Measurements from ENCODE around the gene PPP1CA.
A peak's percentile ranks its signal among the peaks of the same experiment; 100 is the strongest.
"Not testable (repeated sequence)": the region's sequence is repeated elsewhere in the genome, so short reads cannot be mapped to it uniquely, and the experiment has no call there.

The PPP1CA gene

GRCh38 chr11:67416416-67417335 is 15.0 kb upstream of the PPP1CA start:
- DNase-seq, result no peak

- DNase-seq, result no peak
Observed at GRCh38 chr11:67415501-67416304, 14.0 kb upstream of the PPP1CA start, which contains the start of gene CARNS1. TSS of gene CARNS1 (plus strand) at chr11:67415678. CDS start at chr11:67416200, 522 bp downstream.

GRCh38 chr11:67413266-67413849 is 11.7 kb upstream of the PPP1CA start:
- no peak for DNase-seq

- DNase-seq, result no peak
Observed at GRCh38 chr11:67412495-67413179, 11.0 kb upstream of the PPP1CA start.

- DNase-seq, result no peak
Observed at GRCh38 chr11:67411785-67412152, 10.1 kb upstream of the PPP1CA start.

- no peak for DNase-seq
Observed at GRCh38 chr11:67410984-67411784, 9.5 kb upstream of the PPP1CA start.

- no peak for DNase-seq
Observed at GRCh38 chr11:67410369-67410831, 8.7 kb upstream of the PPP1CA start.

GRCh38 chr11:67409781-67410368 is 8.2 kb upstream of the PPP1CA start:
- no peak for DNase-seq

GRCh38 chr11:67409261-67409666 is 7.6 kb upstream of the PPP1CA start:
- DNase-seq, result no peak

- DNase-seq, result no peak
Observed at GRCh38 chr11:67408437-67409200, 7.0 kb upstream of the PPP1CA start.

- no peak for DNase-seq
Observed at GRCh38 chr11:67407688-67408163, 6.1 kb upstream of the PPP1CA start.

- no peak for DNase-seq
Observed at GRCh38 chr11:67406969-67407687, 5.5 kb upstream of the PPP1CA start.

- DNase-seq, result no peak
Observed at GRCh38 chr11:67406420-67406968, 4.8 kb upstream of the PPP1CA start.

GRCh38 chr11:67405688-67406339 is 4.2 kb upstream of the PPP1CA start:
- no peak for DNase-seq

- no peak for DNase-seq
Observed at GRCh38 chr11:67405196-67405567, 3.5 kb upstream of the PPP1CA start.

GRCh38 chr11:67404515-67405195 is 3.0 kb upstream of the PPP1CA start:
- peak; percentile 64 to 80 for DNase-seq

GRCh38 chr11:67403085-67403484 is 1.4 kb upstream of the PPP1CA start:
- not testable (repeated sequence) for DNase-seq

- DNase-seq, result not testable (repeated sequence)
Observed at GRCh38 chr11:67402192-67402839, 658 bp upstream of the PPP1CA start.

Measured in inflammatory macrophage treated with lipopolysaccharide for 1 hour (primary cell).